Kidney (tissue), 14 donors: ENCODE results near the gene ITCH. TPM values are rescaled to one million over a fixed set of nuclear protein-coding genes. Genes with fewer than 3 reads are reported as not detected.

Experiments
- DNase-seq, 5 donors: peaks; one replicate each; pipeline ENCODE4 v3.0.0-alpha.2; 2013 to 2020
- FAIRE-seq: peaks from 2 replicates; lab custom pipeline; 2012; peaks lifted over from hg19 to GRCh38; lab: Jason Lieb, UNC
- H3K27ac ChIP-seq, 2 donors: one replicate each; pipeline ENCODE4 v1.7.0; 2013; ENCODE audit warnings: low read depth in 2 of 2, low read length in 2 of 2, inconsistent platforms in 1 of 2
- H3K27me3 ChIP-seq: one replicate; pipeline ENCODE4 v1.7.1; 2013; ENCODE audit warnings: low read length, inconsistent platforms; ENCODE audit not compliant: control insufficient read depth, insufficient read depth
- H3K36me3 ChIP-seq, 3 donors: one replicate each; pipeline versions ENCODE4 v1.7.0 to v1.7.1; 2013; ENCODE audit warnings: low read length in 3 of 3, control low read depth in 1 of 3, inconsistent platforms in 1 of 3; ENCODE audit not compliant: insufficient read depth in 3 of 3, control insufficient read depth in 2 of 3
- H3K4me1 ChIP-seq, 3 donors: one replicate each; pipeline versions ENCODE4 v1.7.0 to v1.7.1; 2013; ENCODE audit warnings: low read length in 3 of 3, inconsistent platforms in 1 of 3, low read depth in 1 of 3; ENCODE audit not compliant: control insufficient read depth in 2 of 3, insufficient read depth in 2 of 3
- H3K4me3 ChIP-seq, 3 donors: one replicate each; pipeline versions ENCODE4 v1.7.0 to v1.8.1; 2013; ENCODE audit warnings: low read length in 3 of 3, control low read depth in 1 of 3, inconsistent platforms in 1 of 3
- H3K9ac ChIP-seq, 3 donors: one replicate each; pipeline versions ENCODE4 v1.7.0 to v1.7.1; 2013; ENCODE audit warnings: low read length in 3 of 3, control low read depth in 1 of 3, inconsistent platforms in 1 of 3
- H3K9me3 ChIP-seq, 3 donors: one replicate each; pipeline versions ENCODE4 v1.7.0 to v1.7.1; 2013; ENCODE audit warnings: low read length in 3 of 3, control low read depth in 1 of 3, inconsistent platforms in 1 of 3; ENCODE audit not compliant: control insufficient read depth in 2 of 3, insufficient read depth in 1 of 3
- intact Hi-C: fragments of 100-400 bp; cut with DNase I; formaldehyde crosslinking; loops from one replicate; pipeline ENCODE4 v1.11.1; 2022
- polyA plus RNA-seq: library from polyadenylated mRNA; stranded (reverse); fragments of 350-450 nt; fragmentation: Illumina TruSeq; extraction: RNeasy Lipid Tissue Mini Kit (QIAGEN cat#74804); gene quantifications from one replicate; pipeline ENCODE4 v1.2.3, GENCODE V29; 2014; ENCODE audit warnings: low read depth, low replicate concordance; ENCODE audit not compliant: insufficient read depth
- total RNA-seq: library from RNA; stranded (reverse); fragmentation: NEBNext Ultra II Directional; extraction: Animal tissue kit (Norgen Biotek cat#: 25700); gene quantifications from one replicate; pipeline ENCODE4 v1.2.1, GENCODE V29; 2021
- TF ChIP-seq, protein P1 (sequence below): IDR thresholded peaks from 3 replicates; pipeline ENCODE4 v1.5.1; 2012; ENCODE audit warnings: mild to moderate bottlenecking, moderate library complexity, borderline replicate concordance; ENCODE audit not compliant: insufficient read depth; ENCODE audit errors: extremely low read depth
- donor health status: control.
- donor health status: control.
- donor health status: control.
- donor health status: control.
- donor health status: control.
- donor health status: DM: yes; HTN: yes; CAD: no.
- donor health status: Normal renal cell carcinoma (clear cell type).

The ITCH gene
- total and polyA plus RNA-seq, 2 donors from 2014 or later: 10.1 to 63.1 TPM

DNA sequence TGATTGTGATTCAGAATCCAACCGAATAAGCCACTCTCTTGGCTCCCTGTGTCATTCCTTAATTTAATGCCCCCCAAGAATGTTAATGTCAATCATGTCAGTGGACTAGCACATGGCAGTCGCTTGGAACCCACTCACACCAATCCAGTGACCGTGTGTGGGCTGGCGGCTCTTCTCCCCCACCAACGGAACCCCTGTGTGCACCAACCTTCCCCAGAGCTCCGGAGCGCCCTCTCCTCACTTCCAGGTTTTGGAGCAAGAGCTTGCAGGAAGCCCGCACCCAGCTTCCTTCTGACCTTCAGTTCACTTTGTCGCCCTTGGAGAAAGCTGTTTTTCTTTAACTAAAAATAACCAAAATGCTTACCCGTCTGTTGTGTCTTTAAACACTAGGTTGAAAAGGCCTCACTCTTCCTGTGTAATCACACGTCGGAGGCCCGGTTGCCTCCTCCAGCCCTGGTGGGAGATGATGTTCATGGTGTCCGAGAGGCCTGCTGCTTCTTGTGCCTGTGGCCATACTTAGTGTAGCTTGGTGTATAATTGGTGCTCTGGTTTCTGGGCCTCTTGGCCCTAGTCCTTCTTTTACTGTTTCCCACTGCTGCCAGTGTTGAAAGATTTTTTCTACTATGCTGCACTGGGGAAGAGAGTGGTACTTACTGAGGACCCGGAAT, 177.7 kb downstream of the ITCH start:
- DNase-seq: no peak
- intact Hi-C loops: no loop called here
- Histone ChIP-seq H3K4me1 (no peaks in the 10 kb centered on the region), H3K9ac (peak overlapping the region in 1 of 3 donors; percentile 26), H3K27ac (no peak overlapping the region), H3K4me3 (no peak overlapping the region), H3K27me3 (no peaks in the 10 kb centered on the region), H3K9me3 (no peaks in the 10 kb centered on the region), H3K36me3 (peaks cover 0 to 31% (median 6%) of the 10 kb centered on the region in 3 donors)
- TF ChIP-seq, protein P1, sequence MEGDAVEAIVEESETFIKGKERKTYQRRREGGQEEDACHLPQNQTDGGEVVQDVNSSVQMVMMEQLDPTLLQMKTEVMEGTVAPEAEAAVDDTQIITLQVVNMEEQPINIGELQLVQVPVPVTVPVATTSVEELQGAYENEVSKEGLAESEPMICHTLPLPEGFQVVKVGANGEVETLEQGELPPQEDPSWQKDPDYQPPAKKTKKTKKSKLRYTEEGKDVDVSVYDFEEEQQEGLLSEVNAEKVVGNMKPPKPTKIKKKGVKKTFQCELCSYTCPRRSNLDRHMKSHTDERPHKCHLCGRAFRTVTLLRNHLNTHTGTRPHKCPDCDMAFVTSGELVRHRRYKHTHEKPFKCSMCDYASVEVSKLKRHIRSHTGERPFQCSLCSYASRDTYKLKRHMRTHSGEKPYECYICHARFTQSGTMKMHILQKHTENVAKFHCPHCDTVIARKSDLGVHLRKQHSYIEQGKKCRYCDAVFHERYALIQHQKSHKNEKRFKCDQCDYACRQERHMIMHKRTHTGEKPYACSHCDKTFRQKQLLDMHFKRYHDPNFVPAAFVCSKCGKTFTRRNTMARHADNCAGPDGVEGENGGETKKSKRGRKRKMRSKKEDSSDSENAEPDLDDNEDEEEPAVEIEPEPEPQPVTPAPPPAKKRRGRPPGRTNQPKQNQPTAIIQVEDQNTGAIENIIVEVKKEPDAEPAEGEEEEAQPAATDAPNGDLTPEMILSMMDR: no peak
- FAIRE-seq: no peak

DNA sequence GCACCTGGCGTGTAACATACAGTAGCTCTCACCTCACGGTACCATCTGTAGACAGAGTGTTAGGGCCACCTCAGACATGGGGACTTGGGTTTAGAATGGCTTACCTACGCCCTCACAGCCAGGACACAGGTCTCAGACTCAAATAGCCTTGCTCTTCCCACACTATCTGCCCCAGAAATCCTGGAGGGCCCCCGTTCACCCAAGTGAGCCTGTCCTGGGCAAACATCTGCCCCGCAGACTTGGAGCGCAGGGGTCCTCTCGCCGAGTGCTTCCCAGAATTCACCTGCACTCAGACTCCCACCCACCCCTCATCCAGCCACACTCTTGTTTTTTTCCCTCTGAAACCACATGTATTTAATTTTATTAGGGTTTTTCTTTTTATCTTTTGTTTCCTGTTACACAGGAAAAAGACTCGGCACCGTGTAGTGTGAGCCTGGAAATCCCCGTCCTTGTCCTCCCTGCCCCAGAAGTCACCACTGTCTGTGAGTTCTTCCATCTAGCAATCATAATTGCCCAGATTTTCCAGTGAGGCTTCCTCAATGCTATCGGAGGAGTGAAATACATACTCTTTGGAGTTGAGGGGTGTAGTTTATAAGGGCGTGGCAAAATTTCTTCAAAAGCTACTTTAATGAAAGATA, 178.3 kb downstream of the ITCH start:
- peaks cover 0 to 25% (median 6%) of the 10 kb centered on the region in 3 donors for H3K36me3 ChIP-seq
- DNase-seq (no peak), FAIRE-seq (no peak)
- H3K9me3 ChIP-seq: no peaks in the 10 kb centered on the region
- intact Hi-C loops: no loop called here
- H3K27me3 ChIP-seq: no peaks in the 10 kb centered on the region
- no peaks in the 10 kb centered on the region for H3K4me1 ChIP-seq
- no peak overlapping the region for H3K4me3 ChIP-seq
- TF ChIP-seq, protein P1: no peak
- no peak overlapping the region for H3K27ac ChIP-seq
- H3K9ac ChIP-seq: no peak overlapping the region

DNA sequence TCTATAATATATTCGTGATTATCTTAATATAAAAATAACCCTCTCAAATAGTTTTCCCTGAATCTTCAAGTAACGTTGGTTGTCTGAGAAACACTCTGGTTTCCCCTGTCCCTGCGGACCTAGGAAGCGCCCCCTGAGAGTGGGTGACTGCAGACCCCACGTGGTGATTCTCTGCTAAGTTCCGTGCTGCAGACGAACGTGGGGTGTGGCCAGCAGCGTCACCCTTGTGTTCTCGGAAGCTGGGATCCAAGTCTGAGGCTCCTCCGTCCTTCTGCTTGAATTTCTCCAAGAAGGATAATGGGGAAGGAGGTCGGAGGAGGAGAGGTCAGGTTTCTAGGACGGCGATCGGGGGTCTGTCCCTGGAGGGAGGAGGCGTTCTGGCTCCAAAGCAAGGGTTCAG, 178.8 kb downstream of the ITCH start:
- H3K9me3 ChIP-seq: no peaks in the 10 kb centered on the region
- no peak overlapping the region for H3K9ac ChIP-seq
- H3K36me3 ChIP-seq: peaks cover 0 to 25% (median 3%) of the 10 kb centered on the region in 3 donors
- FAIRE-seq (no peak), DNase-seq (no peak)
- H3K27me3 ChIP-seq: no peaks in the 10 kb centered on the region
- H3K27ac ChIP-seq: no peak overlapping the region
- no peaks in the 10 kb centered on the region for H3K4me1 ChIP-seq
- intact Hi-C loops: no loop called here
- TF ChIP-seq, protein P1: no peak
- H3K4me3 ChIP-seq: no peak overlapping the region
